A673 (cell line): ENCODE results near the gene TGFBR1. TPM values are rescaled to one million over a fixed set of nuclear protein-coding genes. Genes with fewer than 3 reads are reported as not detected.

Experiments used
- BruUV-seq: library from RNA; stranded (reverse); fragments of 400-500 nt; replicated peaks from 2 replicates; lab custom pipeline; 2021; lab: Mats Ljungman, UMichigan
- CTCF ChIA-PET: fragments of 300-600 bp; sonication (Branson Sonifier 250); formaldehyde crosslinking; loops from one replicate; lab custom pipeline; 2022; ENCODE audit warnings: antibody characterized with exemption; lab: Charles Lee
- POLR2A ChIA-PET: fragments of 300-600 bp; sonication (Branson Sonifier 250); formaldehyde crosslinking; loops from one replicate; lab custom pipeline; 2022; ENCODE audit warnings: antibody characterized with exemption; ENCODE audit not compliant: low non-redundant PET; lab: Charles Lee
- DNase-seq: peaks from one replicate; pipeline ENCODE4 v3.0.0-alpha.2; 2015; ENCODE audit warnings: low spot score
- H3K27ac ChIP-seq: fragments of 200-600 bp; sonication (generic); 2 replicates; pipeline ENCODE4 v1.5.1; 2016; ENCODE audit warnings: mixed run types, low read depth, mild to moderate bottlenecking, mixed read lengths, antibody characterized with exemption, low read length; ENCODE audit not compliant: poor library complexity, severe bottlenecking
- H3K27me3 ChIP-seq: fragments of 200-600 bp; sonication (generic); replicated peaks from 2 replicates; pipeline ENCODE4 v1.6.1; 2017; ENCODE audit warnings: mixed run types, low read depth, mild to moderate bottlenecking, mixed read lengths, antibody characterized with exemption, low read length; ENCODE audit not compliant: insufficient read depth, poor library complexity
- H3K36me3 ChIP-seq: fragments of 200-600 bp; sonication (generic); 2 replicates; pipeline ENCODE4 v1.6.1; 2016; ENCODE audit warnings: mixed run types, mild to moderate bottlenecking, mixed read lengths, antibody characterized with exemption, low read length; ENCODE audit not compliant: insufficient read depth, poor library complexity, severe bottlenecking
- H3K4me1 ChIP-seq: fragments of 200-600 bp; sonication (generic); 2 replicates; pipeline ENCODE4 v1.6.1; 2017; ENCODE audit warnings: mixed run types, mild to moderate bottlenecking, mixed read lengths, antibody characterized with exemption, low read length; ENCODE audit not compliant: insufficient read depth, poor library complexity, severe bottlenecking
- H3K4me3 ChIP-seq: fragments of 200-600 bp; sonication (generic); 2 replicates; pipeline ENCODE4 v1.5.1; 2016; ENCODE audit warnings: low read depth, mixed run types, mild to moderate bottlenecking, mixed read lengths, low read length; ENCODE audit not compliant: poor library complexity, severe bottlenecking
- H3K9me3 ChIP-seq: fragments of 200-600 bp; sonication (generic); 2 replicates; pipeline ENCODE4 v1.6.1; 2016; ENCODE audit warnings: mixed run types, low read depth, mild to moderate bottlenecking, mixed read lengths, antibody characterized with exemption, low read length; ENCODE audit not compliant: poor library complexity, severe bottlenecking
- CTCF ChIP-seq: fragments of 300-800, 200-600 bp; sonication (generic); conservative IDR thresholded peaks from 2 replicates; pipeline ENCODE4 v1.5.1; 2017; ENCODE audit warnings: low read depth, mild to moderate bottlenecking, antibody characterized with exemption, low read length, moderate library complexity, mixed read lengths
- EZH2 ChIP-seq: fragments of 200-600 bp; sonication (generic); IDR thresholded peaks from 2 replicates; pipeline ENCODE4 v1.6.1; 2017; ENCODE audit warnings: borderline replicate concordance, low read depth, mild to moderate bottlenecking, mixed read lengths, antibody characterized with exemption, low read length; ENCODE audit not compliant: poor library complexity, severe bottlenecking
- intact Hi-C: fragments of 100-400 bp; cut with micrococcal nuclease; formaldehyde crosslinking; loops from one replicate; pipeline ENCODE4 v1.10.0; 2022; ENCODE audit not compliant: unreplicated experiment
- total RNA-seq: library from RNA; stranded (reverse); gene quantifications from 2 replicates; pipeline ENCODE4 v1.2.3, GENCODE V29; 2021

The TGFBR1 gene
- total RNA-seq, 1 experiment from 2014 or later: 3.5 TPM

GRCh38 chr9:99178912-99179872 is 74.3 kb downstream of the TGFBR1 start:
- Histone ChIP-seq H3K27me3 (no peaks in the 10 kb centered on the region), H3K36me3 (no peaks in the 10 kb centered on the region), H3K4me1 (no peaks in the 10 kb centered on the region), H3K9me3 (no peaks in the 10 kb centered on the region), H3K4me3 (no peak overlapping the region), H3K27ac (no peak overlapping the region)
- CTCF ChIA-PET: no interaction called here
- POLR2A ChIA-PET: no interaction called here
- no TSS peak for BruUV-seq
- TF ChIP-seq EZH2 (no peak), CTCF (no peak)
- DNase-seq: no peak
- intact Hi-C loops: no loop called here

GRCh38 chr9:99180199-99180598 is 75.3 kb downstream of the TGFBR1 start:
- no peaks in the 10 kb centered on the region for H3K9me3 ChIP-seq
- TF ChIP-seq EZH2 (no peak), CTCF (no peak)
- POLR2A ChIA-PET: no interaction called here
- peaks cover 7% of the 10 kb centered on the region for H3K4me1 ChIP-seq
- CTCF ChIA-PET: no interaction called here
- no TSS peak for BruUV-seq
- H3K27ac ChIP-seq: no peak overlapping the region
- intact Hi-C loops: loop anchor here (5.0 to 10.0 kb wide), 5 partner anchors 85 to 1037 kb away; partner anchors contain the start of gene NR4A3
- H3K27me3 ChIP-seq: no peaks in the 10 kb centered on the region
- no peaks in the 10 kb centered on the region for H3K36me3 ChIP-seq
- H3K4me3 ChIP-seq: no peak overlapping the region
- no peak for DNase-seq

- intact Hi-C loops: loop anchor here (5.0 to 10.0 kb wide), 5 partner anchors 84 to 1037 kb away; partner anchors contain the start of gene NR4A3
- H3K9me3 ChIP-seq: no peaks in the 10 kb centered on the region
- H3K36me3 ChIP-seq: no peaks in the 10 kb centered on the region
- TF ChIP-seq EZH2: no peak
- TF ChIP-seq CTCF: no peak
- peaks cover 7% of the 10 kb centered on the region for H3K4me1 ChIP-seq
- DNase-seq: no peak
- H3K27ac ChIP-seq: no peak overlapping the region
- CTCF ChIA-PET: no interaction called here
- POLR2A ChIA-PET: interaction anchor here (0.6 kb wide), 1 partner anchor 1233 kb away, joined by 3 read pairs; no protein-coding TSS in a partner anchor
- no peak overlapping the region for H3K4me3 ChIP-seq
- H3K27me3 ChIP-seq: no peaks in the 10 kb centered on the region
- BruUV-seq: no TSS peak
These were observed 75.7 kb downstream of the TGFBR1 start for GRCh38 chr9:99180662-99181061.
